Breast epithelium (tissue), 3 donors: ENCODE data around the gene C1QTNF1.

Source experiments
- CTCF ChIP-seq, 3 donors: fragments of 450-650 bp; IDR thresholded peaks; one replicate each; pipeline ENCODE4 v1.5.1; 2016 to 2017; ENCODE audit warnings: antibody characterized with exemption in 3 of 3, mild to moderate bottlenecking in 3 of 3, moderate library complexity in 3 of 3
- POLR2A ChIP-seq: fragments of 450-650 bp; IDR thresholded peaks from one replicate; pipeline ENCODE4 v1.6.1; 2016; ENCODE audit warnings: antibody characterized with exemption, mild to moderate bottlenecking, moderate library complexity
- POLR2AphosphoS5 ChIP-seq, 3 donors: sonication (generic); formaldehyde crosslinking; IDR thresholded peaks; one replicate each; pipeline ENCODE4 v1.6.1; 2017; ENCODE audit warnings: antibody characterized with exemption in 3 of 3

- TF ChIP-seq POLR2A (no peak), CTCF (IDR thresholded peaks at IDR 0.05) (no peak), POLR2AphosphoS5 (IDR thresholded peaks at IDR 0.05) (no peak)
Observed at GRCh38 chr17:78995761-78996451, 28.1 kb upstream of the C1QTNF1 start.
